PFSK-1 (cell line): ENCODE results near the gene RBP2.

Experiments used
- FOXP2 ChIP-seq: optimal IDR thresholded peaks from 2 replicates; pipeline ENCODE3; 2011; ENCODE audit warnings: borderline replicate concordance, control low read depth, inconsistent platforms; ENCODE audit not compliant: insufficient read depth; ENCODE audit errors: extremely low read length, extremely low read depth
- POLR2AphosphoS5 ChIP-seq: IDR thresholded peaks from 2 replicates; pipeline ENCODE4 v1.6.1; 2012; ENCODE audit warnings: low read depth, mild to moderate bottlenecking, control low read depth, low read length, moderate library complexity
- REST ChIP-seq, 2 experiments: IDR thresholded peaks; 2 replicates each; pipeline versions ENCODE4 v1.6.1 to v1.8.0; 2011 to 2012; ENCODE audit warnings: low read depth in 2 of 2, low read length in 2 of 2, control low read depth in 1 of 2, inconsistent platforms in 1 of 2, mild to moderate bottlenecking in 1 of 2, moderate library complexity in 1 of 2; ENCODE audit not compliant: insufficient read depth in 1 of 2
- SIN3A ChIP-seq: IDR thresholded peaks from 2 replicates; pipeline ENCODE4 v1.6.1; 2012; ENCODE audit warnings: mild to moderate bottlenecking, low read length, moderate library complexity, borderline replicate concordance; ENCODE audit not compliant: insufficient read depth
- TAF1 ChIP-seq: IDR thresholded peaks from 2 replicates; pipeline ENCODE4 v1.6.1; 2012; ENCODE audit warnings: low read length, control low read depth, borderline replicate concordance; ENCODE audit not compliant: insufficient read depth

The RBP2 gene

GRCh38 chr3:139473155-139473771 is 3.1 kb downstream of the RBP2 start:
- TF ChIP-seq POLR2AphosphoS5, result no peak
- TF ChIP-seq REST (IDR thresholded peaks at IDR 0.05; ENCODE audit: insufficient read depth in 1 of 2, low read depth in 2 of 2, low read length in 2 of 2), result no peak
- no peak for TF ChIP-seq FOXP2
- no peak for TF ChIP-seq SIN3A
- no peak for TF ChIP-seq TAF1

GRCh38 chr3:139472380-139473010 is 3.8 kb downstream of the RBP2 start:
- TF ChIP-seq FOXP2 (no peak), TAF1 (no peak), POLR2AphosphoS5 (no peak), SIN3A (no peak), REST (IDR thresholded peaks at IDR 0.05; ENCODE audit: insufficient read depth in 1 of 2, low read depth in 2 of 2, low read length in 2 of 2) (no peak)

GRCh38 chr3:139470199-139470598 is 6.1 kb downstream of the RBP2 start:
- no peak for TF ChIP-seq POLR2AphosphoS5
- no peak for TF ChIP-seq SIN3A
- no peak for TF ChIP-seq TAF1
- no peak for TF ChIP-seq REST (IDR thresholded peaks at IDR 0.05; ENCODE audit: insufficient read depth in 1 of 2, low read depth in 2 of 2, low read length in 2 of 2)
- TF ChIP-seq FOXP2, result no peak

GRCh38 chr3:139468399-139468798 is 7.9 kb downstream of the RBP2 start:
- TF ChIP-seq POLR2AphosphoS5 (no peak), TAF1 (no peak), REST (IDR thresholded peaks at IDR 0.05; ENCODE audit: insufficient read depth in 1 of 2, low read depth in 2 of 2, low read length in 2 of 2) (no peak), SIN3A (no peak), FOXP2 (no peak)
